HCT116 (cell line): ENCODE measurements around the gene COPS2. TPM values are rescaled to one million over a fixed set of nuclear protein-coding genes. Genes with fewer than 3 reads are reported as not detected.

Experiments
- ATAC-seq: fragments of 200-7000 bp; cut with Tn5 transposase; 2 replicates; pipeline ENCODE4 v1.9.1; 2020; ENCODE audit warnings: mild to moderate bottlenecking, moderate library complexity
- BruUV-seq: library from RNA; stranded (reverse); fragments of 400-500 nt; replicated peaks from 2 replicates; lab custom pipeline; 2021; lab: Mats Ljungman, UMichigan
- CTCF ChIA-PET: fragments of 300-600 bp; sonication (Branson Sonifier 250); formaldehyde crosslinking; loops from one replicate; lab custom pipeline; 2021; ENCODE audit warnings: antibody characterized with exemption; lab: Charles Lee
- POLR2A ChIA-PET: fragments of 300-600, 350-600 bp; sonication (Branson Sonifier 250); formaldehyde crosslinking; loops from one replicate; lab custom pipeline; 2021; ENCODE audit warnings: antibody characterized with exemption; lab: Charles Lee
- RAD21 ChIA-PET, 2 experiments: fragments of 300-600 bp; sonication (Branson Sonifier 250); formaldehyde crosslinking; loops; one replicate each; lab custom pipeline; 2023; ENCODE audit warnings: low total read pairs in 2 of 2; ENCODE audit not compliant: uncharacterized antibody in 2 of 2, unreplicated experiment in 2 of 2, low non-redundant PET in 1 of 2; lab: Charles Lee
- DNase-seq: peaks from one replicate; pipeline ENCODE4 v3.0.0-alpha.2; 2010; ENCODE audit warnings: low read depth, low spot score
- H2AFZ ChIP-seq: fragments of 200-600 bp; shearing (Covaris generic), sonication (generic); 2 replicates; pipeline ENCODE4 v1.6.1; 2017; ENCODE audit warnings: low read depth, mixed run types, mixed read lengths, antibody characterized with exemption, low read length; ENCODE audit not compliant: poor library complexity, severe bottlenecking
- H3K27ac ChIP-seq: 2 replicates; pipeline ENCODE4 v1.5.1; 2012; ENCODE audit warnings: low read depth, low read length
- H3K27me3 ChIP-seq: fragments of 200-600 bp; sonication (generic); 2 replicates; pipeline ENCODE4 v1.6.1; 2016; ENCODE audit warnings: mixed run types, low read length, mixed read lengths; ENCODE audit not compliant: insufficient read depth
- H3K36me3 ChIP-seq, 2 experiments: fragments of 200-500 bp in 1 of 2; fragments of 200-600 bp in 1 of 2; sonication (Bioruptor generic) in 1 of 2; sonication (generic) in 1 of 2; 2 replicates each; pipeline versions ENCODE4 v1.5.1 to v1.6.1; 2014 to 2016; ENCODE audit warnings: low read length in 2 of 2, inconsistent platforms in 1 of 2, mixed read lengths in 1 of 2, mixed run types in 1 of 2; ENCODE audit not compliant: insufficient read depth in 2 of 2, control insufficient read depth in 1 of 2
- H3K4me1 ChIP-seq, 2 experiments: fragments of 200-600 bp in 1 of 2; sonication (generic) in 1 of 2; 2 replicates each; pipeline versions ENCODE4 v1.5.1 to v1.6.1; 2012 to 2017; ENCODE audit warnings: low read length in 2 of 2, inconsistent platforms in 1 of 2, mild to moderate bottlenecking in 1 of 2, mixed read lengths in 1 of 2, mixed run types in 1 of 2, moderate library complexity in 1 of 2; ENCODE audit not compliant: insufficient read depth in 2 of 2, control insufficient read depth in 1 of 2
- H3K4me2 ChIP-seq: fragments of 200-600 bp; sonication (generic); 2 replicates; pipeline ENCODE4 v1.6.1; 2017; ENCODE audit warnings: mixed run types, low read length, mixed read lengths
- H3K4me3 ChIP-seq, 2 experiments: fragments of 200-600 bp in 1 of 2; sonication (generic) in 1 of 2; replicated peaks in 1 of 2; 2 replicates each; pipeline ENCODE4 v1.5.1; 2011 to 2016; ENCODE audit warnings: low read length in 2 of 2, control low read depth in 1 of 2, low read depth in 1 of 2, mild to moderate bottlenecking in 1 of 2, mixed read lengths in 1 of 2, mixed run types in 1 of 2
- H3K79me2 ChIP-seq: fragments of 200-600 bp; sonication (generic); 2 replicates; pipeline ENCODE4 v1.6.1; 2017; ENCODE audit warnings: mild to moderate bottlenecking, mixed run types, low read length, moderate library complexity, mixed read lengths; ENCODE audit not compliant: insufficient read depth
- H3K9ac ChIP-seq: fragments of 200-600 bp; sonication (generic); 2 replicates; pipeline ENCODE4 v1.6.1; 2016; ENCODE audit warnings: low read length, mixed read lengths
- H3K9me2 ChIP-seq: fragments of 200-600 bp; sonication (generic), shearing (Covaris generic); 2 replicates; pipeline ENCODE4 v1.6.1; 2017; ENCODE audit warnings: mixed run types, mild to moderate bottlenecking, moderate library complexity; ENCODE audit not compliant: insufficient read depth
- H3K9me3 ChIP-seq, 2 experiments: fragments of 200-500 bp in 1 of 2; fragments of 200-600 bp in 1 of 2; sonication (Bioruptor generic) in 1 of 2; sonication (generic) in 1 of 2; 2 replicates each; pipeline ENCODE4 v1.6.1; 2014 to 2017; ENCODE audit warnings: low read length in 2 of 2, mixed read lengths in 2 of 2, inconsistent platforms in 1 of 2, low read depth in 1 of 2, mild to moderate bottlenecking in 1 of 2, mixed run types in 1 of 2, moderate library complexity in 1 of 2; ENCODE audit not compliant: control insufficient read depth in 1 of 2, insufficient read depth in 1 of 2
- H4K20me1 ChIP-seq: fragments of 200-600 bp; sonication (generic), shearing (Covaris generic); 2 replicates; pipeline ENCODE4 v1.6.1; 2017; ENCODE audit warnings: mixed run types, mild to moderate bottlenecking, moderate library complexity; ENCODE audit not compliant: insufficient read depth
- ATF3 ChIP-seq: IDR thresholded peaks from 2 replicates; pipeline ENCODE4 v1.6.1; 2012
- CBX3 ChIP-seq: IDR thresholded peaks from 2 replicates; pipeline ENCODE4 v1.6.1; 2012; ENCODE audit warnings: low read depth
- CTCF ChIP-seq, 3 experiments: fragments of 200-600 bp in 1 of 3; sonication (generic) in 1 of 3; IDR thresholded peaks in 2 of 3; conservative IDR thresholded peaks in 1 of 3; 2 replicates each; pipeline ENCODE4 v1.5.1; 2012 to 2017; ENCODE audit warnings: low read depth in 2 of 3, low read length in 2 of 3, antibody characterized with exemption in 1 of 3, borderline replicate concordance in 1 of 3, control low read depth in 1 of 3, mild to moderate bottlenecking in 1 of 3, mixed read lengths in 1 of 3, mixed run types in 1 of 3, moderate library complexity in 1 of 3; ENCODE audit not compliant: insufficient read depth in 1 of 3
- EZH2phosphoT487 ChIP-seq: fragments of 200-600 bp; IDR thresholded peaks from 2 replicates; pipeline ENCODE4 v1.6.1; 2018; ENCODE audit warnings: antibody characterized with exemption, borderline replicate concordance
- POLR2A ChIP-seq: IDR thresholded peaks from 2 replicates; pipeline ENCODE4 v1.7.0; 2011; ENCODE audit warnings: borderline replicate concordance; ENCODE audit not compliant: insufficient read depth, insufficient read length; ENCODE audit errors: extremely low read depth
- POLR2AphosphoS5 ChIP-seq: IDR thresholded peaks from 2 replicates; pipeline ENCODE4 v1.6.1; 2011; ENCODE audit warnings: mild to moderate bottlenecking, low read depth, low read length, moderate library complexity
- RAD21 ChIP-seq: IDR thresholded peaks from 2 replicates; pipeline ENCODE4 v1.6.1; 2012; ENCODE audit warnings: low read depth, mild to moderate bottlenecking
- SRF ChIP-seq: IDR thresholded peaks from 2 replicates; pipeline ENCODE4 v1.6.1; 2012; ENCODE audit warnings: low read depth
- ZBTB33 ChIP-seq: IDR thresholded peaks from 2 replicates; pipeline ENCODE4 v1.6.1; 2011; ENCODE audit warnings: mild to moderate bottlenecking, low read length, moderate library complexity; ENCODE audit not compliant: insufficient replicate concordance; ENCODE audit errors: extremely low read depth
- ZFX ChIP-seq: fragments of 450-650 bp; IDR thresholded peaks from 2 replicates; pipeline ENCODE4 v1.6.1; 2017
- ZNF274 ChIP-seq: fragments of 200-500 bp; sonication (Bioruptor generic); IDR thresholded peaks from 2 replicates; pipeline ENCODE4 v1.6.1; 2014; ENCODE audit warnings: mild to moderate bottlenecking, low read depth, low read length, inconsistent platforms
- intact Hi-C: fragments of 100-400 bp; cut with micrococcal nuclease; formaldehyde crosslinking; loops from 2 replicates; pipeline ENCODE4 v1.10.0; 2022
- total RNA-seq: library from RNA; stranded (reverse); gene quantifications from one replicate; pipeline ENCODE4 v1.2.1, GENCODE V29; 2021; ENCODE audit not compliant: unreplicated experiment

The COPS2 gene
- total RNA-seq, 1 experiment from 2014 or later, result 93.6 TPM

- TF ChIP-seq ZBTB33 (no peak), EZH2phosphoT487 (no peak)
Observed at GRCh38 chr15:49152552-49153312, 2.7 kb downstream of the COPS2 start (continued).

GRCh38 chr15:49151831-49152230, 3.6 kb downstream of the COPS2 start:
- H3K27me3 ChIP-seq, result no peaks in the 10 kb centered on the region
- peaks cover 13 to 28% of the 10 kb centered on the region in 2 experiments for H3K4me1 ChIP-seq
- no peak overlapping the region for H3K27ac ChIP-seq
- ChIA-PET CTCF (no interaction called here), RAD21 (no interaction called here)
- H3K9me2 ChIP-seq, result no peaks in the 10 kb centered on the region
- H3K9ac ChIP-seq, result no peak overlapping the region
- DNase-seq, result no peak
- H4K20me1 ChIP-seq, result peaks cover 25% of the 10 kb centered on the region; the same call in 1 of the 2 replicates
- no TSS peak for BruUV-seq
- no peak overlapping the region for H3K4me3 ChIP-seq
- no peak overlapping the region for H2AFZ ChIP-seq
- H3K79me2 ChIP-seq, result peaks cover 97% of the 10 kb centered on the region
- no peak for TF ChIP-seq RAD21
- no peak for TF ChIP-seq CBX3
- TF ChIP-seq CTCF (IDR thresholded peaks at IDR 0.05 in 2 of 3, conservative IDR thresholded peaks at IDR 0.05 in 1 of 3; ENCODE audit: borderline replicate concordance in 1 of 3, insufficient read depth in 1 of 3, low read depth in 2 of 3, low read length in 2 of 3), result no peak
- no peak for TF ChIP-seq EZH2phosphoT487
- TF ChIP-seq POLR2A, result no peak
- TF ChIP-seq ZNF274, result no peak
- TF ChIP-seq SRF, result no peak
- no peak for TF ChIP-seq POLR2AphosphoS5
- TF ChIP-seq ZFX, result no peak
- no peak for TF ChIP-seq ATF3
- TF ChIP-seq, all 23 proteins: peak for 0
- no peak overlapping the region for H3K4me2 ChIP-seq
- POLR2A ChIA-PET, result no interaction called here
- no peaks in the 10 kb centered on the region for H3K9me3 ChIP-seq
- intact Hi-C loops, result no loop called here
- H3K36me3 ChIP-seq, result no peaks in the 10 kb centered on the region
- ATAC-seq, result no peak
